H9 (cell line): ENCODE data around the gene FGF12. TPM values are rescaled to one million over a fixed set of nuclear protein-coding genes. Genes with fewer than 3 reads are reported as not detected.

ENCODE experiments used
- DNase-seq: peaks from one replicate; pipeline ENCODE4 v3.0.0-alpha.2; 2017
- H2AFZ ChIP-seq: one replicate; pipeline ENCODE4 v1.6.1; 2013; ENCODE audit warnings: mild to moderate bottlenecking, low read length, control low read depth, moderate library complexity
- H2AK5ac ChIP-seq: 2 replicates; pipeline ENCODE4 v1.6.1; 2013; ENCODE audit warnings: low read length, control low read depth, mixed read lengths; ENCODE audit not compliant: insufficient read length
- H2BK120ac ChIP-seq: one replicate; pipeline ENCODE4 v1.6.1; 2013; ENCODE audit warnings: low read depth, mild to moderate bottlenecking, low read length, control low read depth, inconsistent platforms; ENCODE audit not compliant: poor library complexity, severe bottlenecking
- H2BK12ac ChIP-seq: 2 replicates; pipeline ENCODE4 v1.6.1; 2013; ENCODE audit warnings: low read length, control low read depth, mixed read lengths, low read depth; ENCODE audit not compliant: insufficient read length
- H2BK15ac ChIP-seq: 2 replicates; pipeline ENCODE4 v1.6.1; 2013; ENCODE audit warnings: low read depth, low read length, control low read depth
- H2BK20ac ChIP-seq: one replicate; pipeline ENCODE4 v1.6.1; 2013; ENCODE audit warnings: low read depth, mild to moderate bottlenecking, low read length, control low read depth, inconsistent platforms; ENCODE audit not compliant: poor library complexity, severe bottlenecking
- H2BK5ac ChIP-seq: 2 replicates; pipeline ENCODE4 v1.6.1; 2013; ENCODE audit warnings: low read length, control low read depth, mixed read lengths; ENCODE audit not compliant: insufficient read length
- H3K14ac ChIP-seq: 2 replicates; pipeline ENCODE4 v1.6.1; 2013; ENCODE audit warnings: low read length, control low read depth; ENCODE audit not compliant: insufficient read depth
- H3K18ac ChIP-seq: 2 replicates; pipeline ENCODE4 v1.6.1; 2013; ENCODE audit warnings: low read depth, mild to moderate bottlenecking, mixed read lengths, low read length, control low read depth; ENCODE audit not compliant: insufficient read length
- H3K23ac ChIP-seq: 2 replicates; pipeline ENCODE4 v1.6.1; 2013; ENCODE audit warnings: low read length, control low read depth, mixed read lengths, low read depth; ENCODE audit not compliant: insufficient read length
- H3K23me2 ChIP-seq: 2 replicates; pipeline ENCODE4 v1.6.1; 2013; ENCODE audit warnings: low read depth, mild to moderate bottlenecking, mixed read lengths, low read length, control low read depth; ENCODE audit not compliant: insufficient read length, poor library complexity, severe bottlenecking
- H3K27ac ChIP-seq: 2 replicates; pipeline ENCODE4 v1.5.1; 2013; ENCODE audit warnings: low read length, control low read depth, mixed read lengths, low read depth; ENCODE audit not compliant: insufficient read length
- H3K27me3 ChIP-seq: 2 replicates; pipeline ENCODE4 v1.6.1; 2013; ENCODE audit warnings: low read length, control low read depth, inconsistent platforms; ENCODE audit not compliant: insufficient read depth
- H3K4ac ChIP-seq: 2 replicates; pipeline ENCODE4 v1.6.1; 2013; ENCODE audit warnings: low read depth, mild to moderate bottlenecking, control low read depth, inconsistent platforms, low read length, moderate library complexity
- H3K4me1 ChIP-seq: 2 replicates; pipeline ENCODE4 v1.6.1; 2013; ENCODE audit warnings: low read length, control low read depth, inconsistent platforms; ENCODE audit not compliant: insufficient read depth
- H3K4me2 ChIP-seq: 2 replicates; pipeline ENCODE4 v1.6.1; 2013; ENCODE audit warnings: low read length, control low read depth, mixed read lengths; ENCODE audit not compliant: insufficient read length, insufficient read depth
- H3K56ac ChIP-seq: 2 replicates; pipeline ENCODE4 v1.6.1; 2013; ENCODE audit warnings: low read depth, mild to moderate bottlenecking, mixed read lengths, low read length, control low read depth; ENCODE audit not compliant: insufficient read length
- H3K79me1 ChIP-seq: 2 replicates; pipeline ENCODE4 v1.6.1; 2013; ENCODE audit warnings: low read depth, mild to moderate bottlenecking, moderate library complexity, low read length, control low read depth, inconsistent platforms; ENCODE audit not compliant: insufficient read depth, poor library complexity, severe bottlenecking
- H3K79me2 ChIP-seq: 2 replicates; pipeline ENCODE4 v1.6.1; 2013; ENCODE audit warnings: low read length, control low read depth, inconsistent platforms; ENCODE audit not compliant: insufficient read depth
- H3K9ac ChIP-seq: 2 replicates; pipeline ENCODE4 v1.6.1; 2013; ENCODE audit warnings: low read length, control low read depth, mixed read lengths; ENCODE audit not compliant: insufficient read length; ENCODE audit errors: extremely low read depth
- H3K9me3 ChIP-seq: one replicate; pipeline ENCODE4 v1.6.1; 2013; ENCODE audit warnings: low read depth, low read length, inconsistent platforms; ENCODE audit not compliant: control insufficient read depth
- H3T11ph ChIP-seq: one replicate; pipeline ENCODE4 v1.6.1; 2013; ENCODE audit warnings: mild to moderate bottlenecking, low read length, control low read depth, inconsistent platforms
- H4K20me1 ChIP-seq: one replicate; pipeline ENCODE4 v1.6.1; 2013; ENCODE audit not compliant: control insufficient read depth, insufficient read length, insufficient read depth
- H4K5ac ChIP-seq: 2 replicates; pipeline ENCODE4 v1.6.1; 2013; ENCODE audit warnings: low read depth, mild to moderate bottlenecking, mixed read lengths, low read length, control low read depth; ENCODE audit not compliant: insufficient read length
- H4K8ac ChIP-seq: replicated peaks from 2 replicates; pipeline ENCODE4 v1.6.1; 2013; ENCODE audit warnings: low read length, control low read depth, mixed read lengths, low read depth; ENCODE audit not compliant: insufficient read length
- H4K91ac ChIP-seq: 2 replicates; pipeline ENCODE4 v1.6.1; 2013; ENCODE audit warnings: low read depth, mild to moderate bottlenecking, moderate library complexity, mixed read lengths, low read length, control low read depth; ENCODE audit not compliant: insufficient read length
- H3K27ac Mint-ChIP-seq, 3 experiments: 2 replicates in 2 of 3; 3 replicates in 1 of 3; pipeline ENCODE4 v1.8.0; 2020 to 2021; ENCODE audit warnings: mixed read lengths in 3 of 3, mild to moderate bottlenecking in 1 of 3, moderate library complexity in 1 of 3
- H3K27me3 Mint-ChIP-seq: 2 replicates; pipeline ENCODE4 v1.8.0; 2021; ENCODE audit warnings: low read depth, mild to moderate bottlenecking, moderate library complexity, mixed read lengths
- H3K36me3 Mint-ChIP-seq, 3 experiments: 2 replicates in 2 of 3; 3 replicates in 1 of 3; pipeline ENCODE4 v1.8.0; 2020 to 2021; ENCODE audit warnings: low read depth in 3 of 3, mixed read lengths in 3 of 3; ENCODE audit not compliant: insufficient read depth in 1 of 3
- H3K4me1 Mint-ChIP-seq, 2 experiments: 2 replicates each; pipeline ENCODE4 v1.8.0; 2020; ENCODE audit warnings: mixed read lengths in 2 of 2
- H3K4me3 Mint-ChIP-seq, 2 experiments: 2 replicates in 1 of 2; 3 replicates in 1 of 2; pipeline ENCODE4 v1.8.0; 2020 to 2021; ENCODE audit warnings: mild to moderate bottlenecking in 2 of 2, mixed read lengths in 2 of 2, moderate library complexity in 1 of 2
- H3K9me3 Mint-ChIP-seq, 2 experiments: 2 replicates in 1 of 2; 3 replicates in 1 of 2; pipeline ENCODE4 v1.8.0; 2020; ENCODE audit warnings: mild to moderate bottlenecking in 2 of 2, mixed read lengths in 2 of 2, moderate library complexity in 1 of 2
- WGBS: extraction: QIAGEN DNeasy Blood & Tissue Kit; methylation state at CpG from one replicate; pipeline ENCODE4 v1.1.7; 2013; ENCODE audit warnings: missing lambda C conversion rate, low lambda C conversion rate, mixed read lengths; ENCODE audit not compliant: insufficient read length; ENCODE audit errors: extremely low coverage; 5-methylcytosine and 5-hydroxymethylcytosine counted together
- total RNA-seq: library from RNA; stranded (reverse); gene quantifications from 2 replicates; pipeline ENCODE4 v1.2.1, GENCODE V29; 2021
- TF ChIP-seq, protein P1 (sequence below): fragments of 200-600 bp; sonication (generic); conservative IDR thresholded peaks from 3 replicates; pipeline ENCODE4 v1.8.0; 2021; ENCODE audit warnings: antibody characterized with exemption, mild to moderate bottlenecking

The FGF12 gene
- total RNA-seq, 1 experiment from 2014 or later = 5.6 TPM

DNA sequence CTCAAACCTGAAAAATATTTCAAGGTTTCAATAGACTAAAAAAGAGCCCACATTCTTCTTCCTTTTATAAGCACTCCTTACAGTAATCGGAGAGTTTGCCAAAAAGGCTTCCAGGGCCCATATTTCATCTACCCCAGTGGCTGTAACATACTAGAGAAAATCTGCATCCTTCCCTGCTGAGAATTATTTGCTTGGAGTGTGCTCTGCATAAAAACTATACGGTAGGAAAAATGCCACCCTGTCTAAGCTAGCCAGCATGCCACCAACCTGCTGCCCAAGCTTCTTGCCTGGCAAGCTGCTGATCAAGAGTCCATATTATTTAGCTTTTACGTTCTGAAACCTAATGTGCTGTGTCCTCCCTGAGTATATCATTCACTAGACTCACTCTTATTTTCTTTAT lies 107.1 kb downstream of the FGF12 start:
- Mint-ChIP-seq H3K27ac (peak overlapping the region in 1 of 3 experiments; percentile 79; a peak in 1 of 7 replicates), H3K27me3 (no peaks in the 10 kb centered on the region), H3K4me1 (peaks cover 9 to 12% of the 10 kb centered on the region in 2 experiments), H3K9me3 (no peaks in the 10 kb centered on the region), H3K4me3 (no peak overlapping the region), H3K36me3 (no peaks in the 10 kb centered on the region)
- no peaks in the 10 kb centered on the region for H3K9me3 ChIP-seq
- no peaks in the 10 kb centered on the region for H4K20me1 ChIP-seq
- H4K8ac ChIP-seq = no peak overlapping the region
- no peak overlapping the region for H4K91ac ChIP-seq
- H2BK5ac ChIP-seq = no peak overlapping the region
- no peak overlapping the region for H2BK20ac ChIP-seq
- TF ChIP-seq, protein P1, sequence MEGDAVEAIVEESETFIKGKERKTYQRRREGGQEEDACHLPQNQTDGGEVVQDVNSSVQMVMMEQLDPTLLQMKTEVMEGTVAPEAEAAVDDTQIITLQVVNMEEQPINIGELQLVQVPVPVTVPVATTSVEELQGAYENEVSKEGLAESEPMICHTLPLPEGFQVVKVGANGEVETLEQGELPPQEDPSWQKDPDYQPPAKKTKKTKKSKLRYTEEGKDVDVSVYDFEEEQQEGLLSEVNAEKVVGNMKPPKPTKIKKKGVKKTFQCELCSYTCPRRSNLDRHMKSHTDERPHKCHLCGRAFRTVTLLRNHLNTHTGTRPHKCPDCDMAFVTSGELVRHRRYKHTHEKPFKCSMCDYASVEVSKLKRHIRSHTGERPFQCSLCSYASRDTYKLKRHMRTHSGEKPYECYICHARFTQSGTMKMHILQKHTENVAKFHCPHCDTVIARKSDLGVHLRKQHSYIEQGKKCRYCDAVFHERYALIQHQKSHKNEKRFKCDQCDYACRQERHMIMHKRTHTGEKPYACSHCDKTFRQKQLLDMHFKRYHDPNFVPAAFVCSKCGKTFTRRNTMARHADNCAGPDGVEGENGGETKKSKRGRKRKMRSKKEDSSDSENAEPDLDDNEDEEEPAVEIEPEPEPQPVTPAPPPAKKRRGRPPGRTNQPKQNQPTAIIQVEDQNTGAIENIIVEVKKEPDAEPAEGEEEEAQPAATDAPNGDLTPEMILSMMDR = no peak
- no peaks in the 10 kb centered on the region; the same call in 1 of the 2 replicates for H3K4me1 ChIP-seq
- H3K79me2 ChIP-seq = no peaks in the 10 kb centered on the region
- no peaks in the 10 kb centered on the region for H3K79me1 ChIP-seq
- no peak overlapping the region for H3K14ac ChIP-seq
- H3T11ph ChIP-seq = no peak overlapping the region
- no peak overlapping the region for H3K56ac ChIP-seq
- H3K23ac ChIP-seq = no peak overlapping the region
- no peak overlapping the region for H3K18ac ChIP-seq
- H3K27me3 ChIP-seq = no peaks in the 10 kb centered on the region
- no peak overlapping the region for H3K27ac ChIP-seq
- H3K4ac ChIP-seq = no peak overlapping the region
- no peak overlapping the region for H3K9ac ChIP-seq
- no peak overlapping the region for H3K4me2 ChIP-seq
- no peaks in the 10 kb centered on the region for H3K23me2 ChIP-seq
- no peak overlapping the region for H2AFZ ChIP-seq
- no CpG with 5 or more reads among the region's 3 CpGs for WGBS
- H2AK5ac ChIP-seq = no peak overlapping the region
- H2BK120ac ChIP-seq = no peak overlapping the region
- DNase-seq = no peak
- no peak overlapping the region for H2BK12ac ChIP-seq
- H2BK15ac ChIP-seq = no peak overlapping the region
- no peak overlapping the region for H4K5ac ChIP-seq
